NOMO-1 (cell line): ENCODE data around the gene COPS3.

ENCODE experiments used
- DNase-seq, 2 experiments: peaks; one replicate each; lab custom pipeline; 2025; ENCODE audit not compliant: unreplicated experiment in 2 of 2; lab: John Stamatoyannopoulos, UW

Gene COPS3

GRCh38 chr17:17198281-17198680 lies 82.8 kb downstream of the COPS3 start:
- no peak for DNase-seq

- no peak for DNase-seq
These were observed 84.3 kb downstream of the COPS3 start for GRCh38 chr17:17196776-17197175.
